ENCODE measurements around the gene GMIP.

GRCh38 chr19:19672816-19673215 is 29.4 kb upstream of the GMIP start:
- TF ChIP-seq, protein P1, sequence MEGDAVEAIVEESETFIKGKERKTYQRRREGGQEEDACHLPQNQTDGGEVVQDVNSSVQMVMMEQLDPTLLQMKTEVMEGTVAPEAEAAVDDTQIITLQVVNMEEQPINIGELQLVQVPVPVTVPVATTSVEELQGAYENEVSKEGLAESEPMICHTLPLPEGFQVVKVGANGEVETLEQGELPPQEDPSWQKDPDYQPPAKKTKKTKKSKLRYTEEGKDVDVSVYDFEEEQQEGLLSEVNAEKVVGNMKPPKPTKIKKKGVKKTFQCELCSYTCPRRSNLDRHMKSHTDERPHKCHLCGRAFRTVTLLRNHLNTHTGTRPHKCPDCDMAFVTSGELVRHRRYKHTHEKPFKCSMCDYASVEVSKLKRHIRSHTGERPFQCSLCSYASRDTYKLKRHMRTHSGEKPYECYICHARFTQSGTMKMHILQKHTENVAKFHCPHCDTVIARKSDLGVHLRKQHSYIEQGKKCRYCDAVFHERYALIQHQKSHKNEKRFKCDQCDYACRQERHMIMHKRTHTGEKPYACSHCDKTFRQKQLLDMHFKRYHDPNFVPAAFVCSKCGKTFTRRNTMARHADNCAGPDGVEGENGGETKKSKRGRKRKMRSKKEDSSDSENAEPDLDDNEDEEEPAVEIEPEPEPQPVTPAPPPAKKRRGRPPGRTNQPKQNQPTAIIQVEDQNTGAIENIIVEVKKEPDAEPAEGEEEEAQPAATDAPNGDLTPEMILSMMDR (IDR thresholded peaks at IDR 0.05) = no peak
- no peak for TF ChIP-seq EP300 (IDR thresholded peaks at IDR 0.05)
- no peak for TF ChIP-seq POLR2AphosphoS5 (IDR thresholded peaks at IDR 0.05)
- no peak for TF ChIP-seq POLR2A (IDR thresholded peaks at IDR 0.05)
